H1 (cell line): ENCODE data around the gene BORCS8. TPM values are rescaled to one million over a fixed set of nuclear protein-coding genes. Genes with fewer than 3 reads are reported as not detected.
A peak's percentile ranks its signal among the peaks of the same experiment; 100 is the strongest.

Source experiments
- CTCF ChIA-PET: fragments of 300-600 bp; sonication (Branson Sonifier 250); formaldehyde crosslinking; loops from one replicate; lab custom pipeline; 2021; ENCODE audit not compliant: partially characterized antibody; lab: Charles Lee
- POLR2A ChIA-PET: fragments of 300-600 bp; sonication (Branson Sonifier 250); formaldehyde crosslinking; loops from one replicate; lab custom pipeline; 2021; ENCODE audit warnings: inconsistent platforms; ENCODE audit not compliant: partially characterized antibody; lab: Charles Lee
- DNase-seq, 2 experiments: peaks; one replicate each; pipeline versions ENCODE4 v3.0.0 to v3.0.0-alpha.2; 2010 to 2022; ENCODE audit warnings: low spot score in 2 of 2, low read depth in 1 of 2, mixed read lengths in 1 of 2
- FAIRE-seq: peaks from 2 replicates; lab custom pipeline; 2011; peaks lifted over from hg19 to GRCh38; lab: Jason Lieb, UNC
- H2AFZ ChIP-seq: 2 replicates; pipeline ENCODE4 v1.8.1; 2012; ENCODE audit warnings: low read length, inconsistent platforms
- H2AK5ac ChIP-seq: 2 replicates; pipeline ENCODE4 v1.6.1; 2013; ENCODE audit warnings: low read depth, low read length
- H2BK120ac ChIP-seq: replicated peaks from 2 replicates; pipeline ENCODE3; 2013; ENCODE audit warnings: low read depth, low read length, inconsistent platforms
- H2BK12ac ChIP-seq: 2 replicates; pipeline ENCODE4 v1.6.1; 2013; ENCODE audit warnings: low read depth, low read length
- H2BK15ac ChIP-seq: 2 replicates; pipeline ENCODE4 v1.6.1; 2013; ENCODE audit warnings: low read length
- H2BK20ac ChIP-seq: 2 replicates; pipeline ENCODE4 v1.6.1; 2013; ENCODE audit warnings: low read length
- H2BK5ac ChIP-seq: 2 replicates; pipeline ENCODE4 v1.6.1; 2013; ENCODE audit warnings: low read depth, low read length
- H3K14ac ChIP-seq: 2 replicates; pipeline ENCODE4 v1.6.1; 2013; ENCODE audit warnings: inconsistent platforms; ENCODE audit not compliant: insufficient read length
- H3K18ac ChIP-seq: 2 replicates; pipeline ENCODE4 v1.6.1; 2013; ENCODE audit warnings: low read length; ENCODE audit errors: extremely low read depth
- H3K23ac ChIP-seq: 2 replicates; pipeline ENCODE4 v1.6.1; 2013; ENCODE audit warnings: inconsistent platforms; ENCODE audit not compliant: insufficient read length
- H3K23me2 ChIP-seq: 2 replicates; pipeline ENCODE4 v1.6.1; 2013; ENCODE audit warnings: low read depth, low read length
- H3K27ac ChIP-seq: 2 replicates; pipeline ENCODE4 v1.6.1; 2011; ENCODE audit warnings: low read depth, low read length, inconsistent platforms
- H3K27me3 ChIP-seq, 4 experiments: replicated peaks in 1 of 4; 1 replicate in 1 of 4; 2 replicates in 3 of 4; pipeline versions ENCODE4 v1.6.1 to v1.8.1; 2011 to 2013; ENCODE audit warnings: low read length in 3 of 4, mild to moderate bottlenecking in 3 of 4, inconsistent platforms in 2 of 4, mixed read lengths in 2 of 4, moderate library complexity in 1 of 4; ENCODE audit not compliant: control insufficient read depth in 3 of 4, insufficient read depth in 3 of 4; ENCODE audit errors: extremely low read depth in 1 of 4
- H3K36me3 ChIP-seq, 4 experiments: 2 replicates each; pipeline versions ENCODE4 v1.6.1 to v1.8.1; 2011 to 2013; ENCODE audit warnings: mild to moderate bottlenecking in 4 of 4, low read length in 3 of 4, moderate library complexity in 2 of 4, control low read depth in 1 of 4, inconsistent platforms in 1 of 4; ENCODE audit not compliant: insufficient read depth in 4 of 4, control insufficient read depth in 2 of 4
- H3K4ac ChIP-seq: replicated peaks from 2 replicates; pipeline ENCODE3; 2013; ENCODE audit warnings: low read length, low read depth, mixed read lengths, inconsistent platforms; ENCODE audit not compliant: insufficient read length
- H3K4me1 ChIP-seq, 4 experiments: replicated peaks in 1 of 4; 1 replicate in 1 of 4; 2 replicates in 3 of 4; pipeline versions ENCODE4 v1.6.1 to v1.8.1; 2011 to 2013; ENCODE audit warnings: low read length in 3 of 4, inconsistent platforms in 2 of 4, mixed read lengths in 1 of 4; ENCODE audit not compliant: insufficient read depth in 4 of 4, control insufficient read depth in 3 of 4
- H3K4me2 ChIP-seq, 2 experiments: 2 replicates each; pipeline versions ENCODE4 v1.6.1 to v1.8.1; 2011 to 2013; ENCODE audit warnings: low read depth in 2 of 2, low read length in 2 of 2, control low read depth in 1 of 2, inconsistent platforms in 1 of 2, mild to moderate bottlenecking in 1 of 2; ENCODE audit not compliant: insufficient read depth in 1 of 2
- H3K4me3 ChIP-seq, 4 experiments: fragments of 200-600, 300-600 bp in 1 of 4; sonication (generic), shearing (Covaris generic), sonication (Bioruptor Twin) in 1 of 4; 2 replicates each; pipeline versions ENCODE4 v1.5.1 to v1.8.1; 2011 to 2016; ENCODE audit warnings: low read length in 4 of 4, low read depth in 3 of 4, control low read depth in 2 of 4, inconsistent platforms in 2 of 4, mild to moderate bottlenecking in 2 of 4, mixed read lengths in 1 of 4, moderate library complexity in 1 of 4; ENCODE audit not compliant: insufficient read depth in 2 of 4; ENCODE audit errors: extremely low read depth in 1 of 4
- H3K56ac ChIP-seq: replicated peaks from 2 replicates; pipeline ENCODE3; 2013; ENCODE audit warnings: low read depth, mild to moderate bottlenecking, mixed read lengths, low read length, inconsistent platforms; ENCODE audit not compliant: insufficient read length
- H3K79me1 ChIP-seq: 2 replicates; pipeline ENCODE4 v1.6.1; 2013; ENCODE audit warnings: low read depth, low read length, control low read depth
- H3K79me2 ChIP-seq, 2 experiments: 2 replicates each; pipeline versions ENCODE4 v1.6.1 to v1.8.1; 2012 to 2013; ENCODE audit warnings: low read length in 2 of 2, mild to moderate bottlenecking in 2 of 2, inconsistent platforms in 1 of 2; ENCODE audit not compliant: insufficient read depth in 2 of 2, control insufficient read depth in 1 of 2
- H3K9ac ChIP-seq, 4 experiments: replicated peaks in 1 of 4; 1 replicate in 1 of 4; 2 replicates in 3 of 4; pipeline versions ENCODE4 v1.6.1 to v1.8.1; 2011 to 2013; ENCODE audit warnings: low read depth in 3 of 4, low read length in 3 of 4, control low read depth in 2 of 4, mild to moderate bottlenecking in 2 of 4, moderate library complexity in 2 of 4, inconsistent platforms in 1 of 4; ENCODE audit errors: extremely low read depth in 1 of 4
- H3K9me3 ChIP-seq, 2 experiments: 2 replicates each; pipeline versions ENCODE4 v1.6.1 to v1.8.1; 2012 to 2013; ENCODE audit warnings: mild to moderate bottlenecking in 2 of 2, moderate library complexity in 2 of 2, control low read depth in 1 of 2, inconsistent platforms in 1 of 2, low read depth in 1 of 2, low read length in 1 of 2, mixed read lengths in 1 of 2; ENCODE audit not compliant: insufficient read depth in 2 of 2
- H4K20me1 ChIP-seq, 2 experiments: replicated peaks in 1 of 2; 2 replicates each; pipeline versions ENCODE3 to v1.8.1; 2011 to 2013; ENCODE audit warnings: inconsistent platforms in 2 of 2, low read length in 2 of 2, mild to moderate bottlenecking in 1 of 2; ENCODE audit not compliant: insufficient read depth in 2 of 2, control insufficient read depth in 1 of 2
- H4K5ac ChIP-seq: 2 replicates; pipeline ENCODE4 v1.6.1; 2013; ENCODE audit warnings: low read length, low read depth, mixed read lengths, inconsistent platforms; ENCODE audit not compliant: insufficient read length
- H4K8ac ChIP-seq: 2 replicates; pipeline ENCODE4 v1.8.0; 2013; ENCODE audit warnings: mild to moderate bottlenecking, moderate library complexity, low read length, inconsistent platforms; ENCODE audit not compliant: insufficient read depth; ENCODE audit errors: extremely low read depth
- H4K91ac ChIP-seq: replicated peaks from 2 replicates; pipeline ENCODE3; 2013; ENCODE audit warnings: low read length, mixed read lengths, inconsistent platforms; ENCODE audit not compliant: insufficient read length
- ATF2 ChIP-seq: IDR thresholded peaks from 2 replicates; pipeline ENCODE4 v1.6.1; 2012; ENCODE audit warnings: low read length, inconsistent platforms
- EGR1 ChIP-seq: IDR thresholded peaks from 2 replicates; pipeline ENCODE4 v1.6.1; 2011; ENCODE audit warnings: low read depth, low read length, borderline replicate concordance
- HDAC2 ChIP-seq, 2 experiments: fragments of 300-600 bp in 1 of 2; sonication (generic) in 1 of 2; IDR thresholded peaks; 2 replicates each; pipeline ENCODE4 v1.6.1; 2011 to 2012; ENCODE audit warnings: low read depth in 2 of 2, low read length in 2 of 2, mild to moderate bottlenecking in 2 of 2, moderate library complexity in 2 of 2, borderline replicate concordance in 1 of 2, inconsistent platforms in 1 of 2
- JUND ChIP-seq: IDR thresholded peaks from 2 replicates; pipeline ENCODE4 v1.6.1; 2011; ENCODE audit warnings: mild to moderate bottlenecking, improper control_type of control experiment, low read length
- PHF8 ChIP-seq: fragments of 200-600 bp; sonication (generic); conservative IDR thresholded peaks from 2 replicates; pipeline ENCODE4 v1.7.1; 2012; ENCODE audit warnings: low read depth, mild to moderate bottlenecking, inconsistent platforms, low read length, moderate library complexity
- RXRA ChIP-seq: IDR thresholded peaks from 2 replicates; pipeline ENCODE4 v1.6.1; 2011; ENCODE audit warnings: low read depth, mild to moderate bottlenecking, low read length, moderate library complexity; ENCODE audit not compliant: insufficient read depth
- SUZ12 ChIP-seq: fragments of 200-600 bp; sonication (generic); IDR thresholded peaks from 2 replicates; pipeline ENCODE4 v1.6.1; 2012; ENCODE audit warnings: mild to moderate bottlenecking, inconsistent platforms, low read length, moderate library complexity, mixed read lengths
- whole genome bisulfite sequencing, 2 experiments: shearing (Covaris generic) in 1 of 2; methylation state at CpG; one replicate each; pipeline versions ENCODE4 v1.1.6 to v1.1.7; 2013 to 2015; ENCODE audit warnings: low lambda C conversion rate in 2 of 2, mixed read lengths in 2 of 2, inconsistent platforms in 1 of 2, low coverage in 1 of 2, missing lambda C conversion rate in 1 of 2; ENCODE audit not compliant: insufficient replicate concordance in 2 of 2, insufficient coverage in 1 of 2, insufficient read length in 1 of 2; ENCODE audit errors: extremely low coverage in 1 of 2, missing lambda C conversion rate in 1 of 2; 5-methylcytosine and 5-hydroxymethylcytosine counted together
- polyA plus RNA-seq, 7 experiments: library from polyadenylated mRNA; depleted of rRNA in 3 of 7; stranded (reverse) in 5 of 7; unstranded in 2 of 7; fragments of >200 nt in 5 of 7; fragments of 200-250 nt in 2 of 7; gene quantifications; 1 replicate in 5 of 7; 2 replicates in 1 of 7; 4 replicates in 1 of 7; pipeline versions ENCODE4 v1.2.1 to v1.2.3, GENCODE V29; 2011 to 2013; ENCODE audit warnings: missing spikeins in 2 of 7, mixed read lengths in 2 of 7
- total RNA-seq: library from RNA; stranded (reverse); fragmentation: NEBNext Ultra II Directional; extraction: Animal tissue kit (Norgen Biotek cat#: 25700); gene quantifications from 2 replicates; pipeline ENCODE4 v1.2.1, GENCODE V29; 2021

The BORCS8 gene
- total and polyA plus RNA-seq, 2 of the 8 experiments (the other 6 are each of a cell fraction or from before 2014, with no cell fraction given): 15.0 to 15.9 TPM

GRCh38 chr19:19191768-19192077 is 229 bp downstream of the BORCS8 start:
- Histone ChIP-seq H3K79me2 (peaks cover 0 to 18% of the 10 kb centered on the region in 2 experiments; a peak in 2 of 4 replicates), H2AFZ (0 out of 2 replicates have a peak overlapping the region, but pooled peaks have one; percentile 10), H2BK120ac (no peak overlapping the region), H3K4me1 (no peaks in the 10 kb centered on the region; a peak in 1 of 7 replicates), H4K20me1 (peaks cover 2 to 5% of the 10 kb centered on the region in 2 experiments), H2BK20ac (no peak overlapping the region), H2AK5ac (peak overlapping the region; percentile 61; the same call in 1 of the 2 replicates), H2BK15ac (no peak overlapping the region), H4K91ac (no peak overlapping the region), H3K18ac (no peak overlapping the region; the same call in 1 of the 2 replicates), H4K5ac (no peak overlapping the region), H3K23me2 (peaks cover 3% of the 10 kb centered on the region; the same call in 1 of the 2 replicates), H4K8ac (peak overlapping the region; percentile 66; the same call in 1 of the 2 replicates), H3K14ac (no peak overlapping the region), H3K4me3 (peak overlapping the region; percentile 85 to 96 (median 92)), H3K79me1 (peaks cover 4% of the 10 kb centered on the region), H2BK5ac (no peak overlapping the region), H2BK12ac (no peak overlapping the region), H3K27ac (peak overlapping the region; percentile 91; the same call in 1 of the 2 replicates), H3K27me3 (no peaks in the 10 kb centered on the region), H3K23ac (no peak overlapping the region), H3K56ac (peak overlapping the region; percentile 9), H3K4ac (no peak overlapping the region), H3K4me2 (peak overlapping the region; percentile 57 to 86), H3K36me3 (peaks cover 0 to under 1% (median 0%) of the 10 kb centered on the region in 4 experiments; a peak in 2 of 8 replicates), H3K9ac (peak overlapping the region in 3 of 4 experiments; percentile 73 to 82 (median 76); a peak in 6 of 7 replicates), H3K9me3 (no peaks in the 10 kb centered on the region)
- TF ChIP-seq PHF8 (peak; percentile 80), EGR1 (no peak), HDAC2 (IDR thresholded peaks at IDR 0.05; ENCODE audit: borderline replicate concordance in 1 of 2, low read depth in 2 of 2, low read length in 2 of 2) (peak in 1 of 2 experiments; percentile 95; a peak in 1 of 4 replicates), ATF2 (no peak), JUND (no peak), SUZ12 (no peak), RXRA (no peak)
- POLR2A ChIA-PET: interaction anchor here (0.8 to 4.5 kb wide), 8 partner anchors 9 to 71 kb away, joined by 3 to 37 read pairs (median 4); partner anchors contain the start of gene NR2C2AP
- FAIRE-seq (no peak), DNase-seq (no peak)
- CTCF ChIA-PET: interaction anchor here (0.8 to 1.7 kb wide), 6 partner anchors 11 to 50 kb away, joined by 3 to 8 read pairs (median 3); partner anchors contain the start of gene NR2C2AP
- WGBS, 2 experiments: 5% methylated on average over 15 of the region's 17 CpGs; no CpG with 5 or more reads in 1 of the 2 experiments
